NCI-H2081 treated with DMSO at 0.1 percent for 48 hours (cell line): ENCODE data around the gene MAP3K20.
"Not testable (repeated sequence)": the region's sequence is repeated elsewhere in the genome, so short reads cannot be mapped to it uniquely, and the experiment has no call there.

Source experiments
- DNase-seq: peaks from one replicate; lab custom pipeline; 2025; lab: John Stamatoyannopoulos, UW

MAP3K20 gene

DNA sequence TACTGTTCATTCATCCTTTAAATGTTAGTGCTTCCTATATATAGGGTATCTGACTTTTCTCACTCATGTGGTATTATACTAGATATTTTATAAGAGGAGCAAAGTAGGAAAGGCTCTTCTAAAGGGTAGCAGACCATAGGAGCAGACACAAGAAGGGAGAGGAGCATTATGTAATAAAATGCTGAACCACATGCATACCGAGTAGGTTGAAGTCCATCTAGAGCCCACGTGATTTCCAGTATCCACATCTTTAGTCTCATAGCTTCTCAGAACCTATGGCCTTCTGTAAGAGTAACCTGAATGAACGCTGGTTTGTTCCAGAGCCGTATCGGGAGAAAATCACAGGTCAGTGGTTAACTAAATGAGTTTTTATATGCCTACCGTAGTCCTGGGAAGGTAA, 85.9 kb downstream of the MAP3K20 start:
- DNase-seq: no peak

DNA sequence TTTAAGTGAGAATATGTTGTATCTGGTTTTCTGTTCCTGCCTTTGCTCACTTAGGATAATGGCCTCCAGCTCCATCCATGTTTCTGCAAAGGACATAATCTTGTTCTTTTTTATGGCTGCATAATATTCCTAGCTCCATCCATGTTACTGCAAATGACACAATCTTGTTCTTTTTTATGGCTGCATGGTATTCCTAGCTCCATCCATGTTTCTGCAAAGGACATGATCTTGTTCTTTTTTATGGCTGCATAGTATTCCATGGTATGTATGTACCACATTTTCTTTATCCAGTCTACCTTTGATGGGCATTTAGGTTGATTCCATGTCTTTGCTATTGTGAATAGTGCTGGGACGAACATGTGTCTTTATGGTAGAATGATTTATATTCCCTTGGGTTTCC, 87.7 kb downstream of the MAP3K20 start:
- not testable (repeated sequence) for DNase-seq

DNA sequence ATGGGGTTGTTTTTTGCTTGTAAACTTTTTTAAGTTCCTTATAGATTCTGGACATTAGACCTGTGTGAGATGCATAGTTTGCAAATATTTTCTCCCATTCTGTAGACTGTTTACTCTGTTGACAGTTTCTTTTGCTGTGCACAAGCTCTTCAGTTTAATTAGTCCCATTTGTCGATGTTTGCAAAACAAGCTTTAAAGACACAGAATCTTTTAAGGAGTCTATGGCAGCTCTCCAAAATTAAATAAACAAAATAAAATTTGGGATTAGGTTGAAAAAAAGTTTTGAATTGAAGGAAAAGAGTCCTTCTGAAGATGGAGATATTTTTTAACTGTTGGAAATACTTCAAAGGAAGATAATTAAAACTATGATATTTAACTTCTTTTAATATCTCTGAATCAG, 88.8 kb downstream of the MAP3K20 start:
- DNase-seq: no peak

- DNase-seq: no peak
These were observed 90.0 kb downstream of the MAP3K20 start for GRCh38 chr2:173165443-173166238.

DNA sequence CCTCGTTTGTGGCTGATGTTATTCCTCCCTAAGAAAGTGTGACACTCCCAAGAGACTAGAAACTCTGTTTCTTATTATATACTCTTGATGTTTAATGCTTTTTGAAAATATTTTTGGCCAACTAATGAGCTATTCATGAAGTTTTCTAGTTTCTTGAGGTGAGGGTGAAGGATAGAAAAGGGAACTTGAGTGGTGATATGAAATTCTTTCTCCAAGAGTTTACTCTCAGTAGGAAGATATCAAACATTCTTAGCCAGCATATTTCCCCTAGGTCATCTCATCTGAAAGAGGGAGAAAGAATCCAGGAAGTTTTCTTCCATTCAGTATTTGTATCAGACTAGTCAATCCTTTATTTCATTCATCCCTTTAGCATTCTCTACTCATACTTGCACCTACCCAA, 95.7 kb downstream of the MAP3K20 start:
- DNase-seq: no peak

DNA sequence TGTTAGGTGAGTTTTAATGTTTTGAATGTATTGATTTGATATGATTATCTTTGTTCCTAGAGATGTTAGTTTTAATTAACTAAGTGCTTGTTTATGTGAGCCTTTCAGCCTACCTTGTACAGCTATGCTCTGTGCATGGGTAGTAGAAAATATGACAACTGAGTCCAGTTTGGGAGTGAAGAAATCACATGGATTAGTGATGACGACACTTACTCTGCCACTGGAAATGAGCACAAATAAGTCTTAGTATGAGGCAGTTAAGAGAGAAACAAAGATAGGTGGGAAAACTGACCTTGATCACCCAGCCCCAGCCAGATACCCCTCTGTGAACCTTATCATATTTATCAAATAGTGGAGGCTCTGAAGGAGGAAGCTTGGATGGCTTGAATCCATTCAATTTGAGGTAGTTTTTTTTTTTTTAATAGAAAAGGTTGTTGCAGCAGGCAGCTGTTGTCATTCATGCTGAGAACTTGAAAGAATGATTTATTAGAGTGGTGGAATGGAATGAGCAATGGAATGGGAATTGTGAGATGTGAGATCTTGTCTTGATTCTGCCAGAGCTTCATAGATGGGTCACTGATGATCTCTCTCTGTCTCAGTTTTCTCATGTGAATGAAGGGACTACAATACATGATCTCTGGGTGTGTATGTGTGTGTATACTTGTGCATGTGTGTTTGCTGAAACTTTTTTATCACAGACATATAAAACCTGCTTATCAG, 96.4 kb downstream of the MAP3K20 start:
- no peak for DNase-seq

- DNase-seq: not testable (repeated sequence)
These were observed 98.7 kb downstream of the MAP3K20 start for GRCh38 chr2:173174339-173174738.

DNA sequence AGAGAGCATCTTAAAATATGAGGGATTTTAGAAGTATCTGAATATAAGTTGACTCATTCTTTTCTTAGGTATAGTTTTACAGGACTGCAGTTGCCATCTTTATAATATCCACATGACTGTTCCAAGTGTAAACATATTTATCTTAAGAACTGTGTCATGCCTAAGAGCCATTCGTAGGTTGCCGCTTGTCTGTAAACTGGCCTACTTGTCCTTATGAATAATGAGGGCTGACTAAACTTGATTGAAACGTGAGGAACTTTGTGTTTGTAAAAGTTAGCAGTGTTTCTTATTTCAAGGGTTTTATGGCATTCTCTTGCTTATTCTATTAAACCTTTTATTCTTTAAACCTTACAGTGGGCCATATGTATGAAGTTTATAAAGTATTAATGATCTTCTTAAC, 99.6 kb downstream of the MAP3K20 start:
- DNase-seq: no peak

DNA sequence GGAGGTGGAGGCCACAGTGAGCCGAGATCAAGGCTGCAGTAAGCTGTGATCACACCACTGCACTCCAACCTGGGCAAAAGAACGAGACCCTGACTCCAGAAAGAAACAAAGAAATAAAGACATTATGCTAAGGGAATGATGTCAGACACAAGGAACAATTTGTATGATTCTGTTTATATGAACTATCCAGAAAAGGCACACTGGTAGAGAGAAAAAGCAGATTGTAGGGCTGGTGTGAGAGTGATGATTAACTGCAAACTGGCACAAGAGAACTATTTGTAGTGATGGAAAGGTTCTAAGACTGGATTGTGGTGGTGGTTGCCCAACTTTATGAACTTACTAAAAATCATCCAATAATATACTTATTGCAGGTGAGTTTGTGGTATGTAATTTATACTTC, 106.3 kb downstream of the MAP3K20 start:
- DNase-seq: no peak

DNA sequence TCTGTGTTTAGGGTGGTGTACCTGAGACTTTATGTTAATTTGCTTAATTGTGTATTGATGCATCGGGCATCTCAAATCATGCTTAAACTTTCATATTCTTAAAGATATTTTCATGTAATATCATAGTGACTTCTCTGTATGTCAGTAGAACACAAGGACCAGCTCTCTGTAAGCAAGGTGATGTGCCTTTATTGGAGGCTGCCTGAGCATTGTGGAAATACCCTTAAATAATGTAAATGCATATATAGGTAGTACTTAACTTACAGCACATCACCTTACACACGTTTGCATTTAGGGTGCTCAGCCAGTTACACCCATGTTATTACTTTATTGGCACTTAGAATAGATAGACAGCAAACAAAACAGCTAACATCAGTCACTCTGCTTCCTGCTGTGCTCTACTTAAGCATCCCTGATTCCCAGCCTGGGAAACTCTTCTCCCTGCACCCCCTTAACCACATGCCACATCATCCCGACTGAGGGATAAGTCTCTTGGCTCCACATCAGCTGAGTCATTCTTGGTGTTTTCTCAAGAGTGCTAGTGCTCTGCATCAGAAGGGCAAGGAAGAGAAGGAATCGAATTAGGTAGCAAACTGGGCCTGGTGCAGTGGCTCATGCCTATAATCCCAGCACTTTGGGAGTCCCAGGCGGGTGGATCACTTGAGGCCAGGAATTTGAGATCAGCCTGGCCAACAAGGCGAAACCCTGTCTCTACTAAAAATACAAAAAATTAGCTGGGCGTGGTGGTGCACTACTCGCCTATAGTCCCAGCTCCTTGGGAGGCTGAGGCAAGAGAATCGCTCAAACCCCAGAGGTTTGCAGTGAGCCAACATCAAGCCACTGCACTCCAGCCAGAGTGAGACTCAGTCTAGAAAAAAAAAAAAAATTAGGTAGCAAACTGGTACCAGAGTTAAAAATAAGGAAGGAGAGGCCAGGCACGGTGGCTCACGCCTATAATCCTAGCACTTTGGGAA, 108.7 kb downstream of the MAP3K20 start:
- DNase-seq: no peak

- DNase-seq: no peak
These were observed 109.8 kb downstream of the MAP3K20 start for GRCh38 chr2:173185437-173185836.

GRCh38 chr2:173187941-173188788, 112.5 kb downstream of the MAP3K20 start:
- no peak for DNase-seq

GRCh38 chr2:173191601-173192000, 116.0 kb downstream of the MAP3K20 start:
- no peak for DNase-seq

- DNase-seq: no peak
These were observed 116.4 kb downstream of the MAP3K20 start for GRCh38 chr2:173192071-173192470.

- DNase-seq: no peak
These were observed 118.3 kb downstream of the MAP3K20 start for GRCh38 chr2:173193925-173194324.

GRCh38 chr2:173195100-173195499, 119.5 kb downstream of the MAP3K20 start:
- no peak for DNase-seq

- DNase-seq: no peak
These were observed 120.4 kb downstream of the MAP3K20 start for GRCh38 chr2:173196080-173196479.

- DNase-seq: no peak
These were observed 121.0 kb downstream of the MAP3K20 start for GRCh38 chr2:173196638-173197037.

DNA sequence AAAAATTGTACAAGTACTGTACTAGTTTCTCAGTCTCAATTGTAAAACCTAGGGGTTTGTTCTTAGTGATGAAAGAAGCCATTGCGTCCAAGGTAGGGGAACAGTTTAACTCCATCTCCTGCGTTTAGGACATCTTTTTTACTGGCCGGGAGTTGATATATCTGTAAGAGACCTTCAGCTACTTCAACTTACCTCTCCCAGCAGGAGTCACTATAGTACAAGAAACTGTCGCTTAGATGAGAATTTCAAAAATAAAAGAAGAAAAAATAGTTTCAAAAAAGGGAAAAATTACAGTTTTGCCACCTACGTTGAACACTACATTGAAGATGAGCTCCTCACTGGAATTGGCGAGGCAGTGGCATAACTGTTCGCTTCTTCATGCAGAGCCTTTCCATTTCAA, 122.7 kb downstream of the MAP3K20 start:
- no peak for DNase-seq

DNA sequence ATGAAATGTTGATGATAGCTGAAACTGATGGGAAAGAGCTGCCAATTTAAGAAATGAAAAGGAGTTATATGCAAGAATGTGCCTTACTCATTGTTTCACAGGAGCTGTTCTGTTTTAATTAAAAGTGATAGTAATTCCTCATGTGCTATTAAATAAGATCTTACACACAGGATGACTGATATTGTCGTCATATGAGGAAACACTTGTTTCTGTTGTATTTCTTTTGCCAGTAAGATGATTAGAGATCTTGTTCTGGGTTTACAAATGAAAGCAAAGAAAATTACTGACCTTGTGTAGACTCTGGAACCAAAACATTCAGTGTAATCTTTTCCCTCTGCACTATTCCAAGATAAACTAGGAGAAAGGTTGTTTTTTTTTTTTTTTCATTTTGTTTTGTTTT, 123.6 kb downstream of the MAP3K20 start:
- no peak for DNase-seq

- DNase-seq: no peak
These were observed 126.9 kb downstream of the MAP3K20 start for GRCh38 chr2:173202570-173202969.
